Measurements from ENCODE around the gene FBN2.
"Not testable (repeated sequence)": the region's sequence is repeated elsewhere in the genome, so short reads cannot be mapped to it uniquely, and the experiment has no call there.

The FBN2 gene

GRCh38 chr5:128534726-128535125, 3.3 kb downstream of the FBN2 start:
- no peak for DNase-seq (ENCODE audit: low read depth, low spot score)

GRCh38 chr5:128532776-128533175, 5.3 kb downstream of the FBN2 start:
- DNase-seq (ENCODE audit: low read depth, low spot score): no peak

- no peak for DNase-seq (ENCODE audit: low read depth, low spot score)
These were observed 5.9 kb downstream of the FBN2 start for GRCh38 chr5:128532127-128532526.

- no peak for DNase-seq (ENCODE audit: low read depth, low spot score)
These were observed 9.3 kb downstream of the FBN2 start for GRCh38 chr5:128528637-128529255.

- no peak for DNase-seq (ENCODE audit: low read depth, low spot score)
These were observed 9.9 kb downstream of the FBN2 start for GRCh38 chr5:128528126-128528525.

- no peak for DNase-seq (ENCODE audit: low read depth, low spot score)
These were observed 11.0 kb downstream of the FBN2 start for GRCh38 chr5:128527077-128527476.

- no peak for DNase-seq (ENCODE audit: low read depth, low spot score)
These were observed 15.7 kb downstream of the FBN2 start for GRCh38 chr5:128522336-128522735.

GRCh38 chr5:128519827-128520226, 18.2 kb downstream of the FBN2 start:
- DNase-seq (ENCODE audit: low read depth, low spot score): no peak

GRCh38 chr5:128516978-128517377, 21.1 kb downstream of the FBN2 start:
- DNase-seq (ENCODE audit: low read depth, low spot score): no peak

GRCh38 chr5:128513806-128514205, 24.2 kb downstream of the FBN2 start:
- DNase-seq (ENCODE audit: low read depth, low spot score): no peak

- DNase-seq (ENCODE audit: low read depth, low spot score): no peak
These were observed 25.2 kb downstream of the FBN2 start for GRCh38 chr5:128512894-128513293.

GRCh38 chr5:128506643-128507042, 31.4 kb downstream of the FBN2 start:
- no peak for DNase-seq (ENCODE audit: low read depth, low spot score)

- not testable (repeated sequence) for DNase-seq (ENCODE audit: low read depth, low spot score)
These were observed 34.3 kb downstream of the FBN2 start for GRCh38 chr5:128503727-128504126.

GRCh38 chr5:128498844-128499455, 39.1 kb downstream of the FBN2 start:
- DNase-seq (ENCODE audit: low read depth, low spot score): peak; percentile 43

GRCh38 chr5:128494516-128494915, 43.5 kb downstream of the FBN2 start:
- no peak for DNase-seq (ENCODE audit: low read depth, low spot score)

- DNase-seq (ENCODE audit: low read depth, low spot score): no peak
These were observed 44.3 kb downstream of the FBN2 start for GRCh38 chr5:128493657-128494329.

- DNase-seq (ENCODE audit: low read depth, low spot score): no peak
These were observed 46.8 kb downstream of the FBN2 start for GRCh38 chr5:128491291-128491690.

GRCh38 chr5:128490761-128491160, 47.3 kb downstream of the FBN2 start:
- DNase-seq (ENCODE audit: low read depth, low spot score): no peak

- no peak for DNase-seq (ENCODE audit: low read depth, low spot score)
These were observed 51.0 kb downstream of the FBN2 start for GRCh38 chr5:128487041-128487440.

- DNase-seq (ENCODE audit: low read depth, low spot score): no peak
These were observed 54.3 kb downstream of the FBN2 start for GRCh38 chr5:128483738-128484137.

GRCh38 chr5:128480906-128481633, 57.0 kb downstream of the FBN2 start:
- no peak for DNase-seq (ENCODE audit: low read depth, low spot score)

GRCh38 chr5:128480158-128480557, 57.9 kb downstream of the FBN2 start:
- no peak for DNase-seq (ENCODE audit: low read depth, low spot score)
